H1 (cell line): ENCODE results near the gene ROR1.

Experiments used
- EP300 ChIP-seq, 2 experiments: IDR thresholded peaks; 1 replicate in 1 of 2; 2 replicates in 1 of 2; pipeline ENCODE4 v1.6.1; 2011 to 2012; ENCODE audit warnings: low read depth in 2 of 2, low read length in 2 of 2, mild to moderate bottlenecking in 2 of 2, borderline replicate concordance in 1 of 2, inconsistent platforms in 1 of 2, moderate library complexity in 1 of 2
- POLR2A ChIP-seq, 2 experiments: IDR thresholded peaks; 1 replicate in 1 of 2; 2 replicates in 1 of 2; pipeline ENCODE4 v1.6.1; 2011; ENCODE audit warnings: low read depth in 2 of 2, low read length in 2 of 2, mild to moderate bottlenecking in 2 of 2; ENCODE audit errors: control extremely low read depth in 1 of 2
- TF ChIP-seq, protein P1 (sequence below), 3 experiments: IDR thresholded peaks; 1 replicate in 2 of 3; 2 replicates in 1 of 3; pipeline versions ENCODE4 v1.5.1 to v1.6.1; 2011; ENCODE audit warnings: low read length in 3 of 3, mild to moderate bottlenecking in 3 of 3, inconsistent platforms in 2 of 3, low read depth in 1 of 3, moderate library complexity in 1 of 3; ENCODE audit not compliant: insufficient read depth in 1 of 3; ENCODE audit errors: control extremely low read depth in 1 of 3

DNA sequence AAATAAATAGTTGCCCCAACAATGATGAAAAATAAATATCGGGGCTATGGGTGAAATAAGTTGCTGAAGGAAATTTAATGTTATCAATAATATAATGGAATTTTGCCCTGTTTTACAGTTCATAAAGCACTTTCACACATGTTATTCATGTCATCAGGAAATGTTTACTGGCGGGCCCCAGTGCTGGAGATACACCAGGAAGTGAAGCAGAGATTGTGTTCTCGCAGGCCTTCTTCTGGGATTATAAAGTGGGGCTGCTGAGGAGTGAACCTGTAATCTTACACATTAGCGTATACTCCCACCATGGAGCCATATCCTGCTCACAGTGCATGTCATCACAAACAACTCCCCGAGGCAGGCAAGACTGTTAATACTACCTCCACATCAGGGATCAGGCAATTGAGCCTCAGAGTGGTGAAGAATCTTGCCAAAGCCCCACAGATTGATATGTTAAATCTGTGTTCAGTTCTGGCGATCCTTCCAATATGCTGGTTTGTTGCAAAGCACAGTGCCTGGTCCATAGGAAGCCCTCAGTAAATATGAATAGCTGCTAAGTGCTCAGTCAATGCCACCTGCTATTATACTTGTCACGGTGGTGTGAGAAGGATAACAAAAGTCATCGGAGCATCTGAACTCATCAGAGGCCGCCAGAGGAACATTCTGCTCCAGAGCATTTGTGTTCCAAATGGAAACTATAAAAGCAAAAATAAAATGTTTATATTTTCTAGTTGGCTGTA is 325.2 kb downstream of the ROR1 start:
- TF ChIP-seq EP300 (IDR thresholded peaks at IDR 0.05; ENCODE audit: borderline replicate concordance in 1 of 2, low read depth in 2 of 2, low read length in 2 of 2) (no peak), POLR2A (IDR thresholded peaks at IDR 0.05; ENCODE audit: control extremely low read depth in 1 of 2, low read depth in 2 of 2, low read length in 2 of 2) (no peak)
- TF ChIP-seq, protein P1, sequence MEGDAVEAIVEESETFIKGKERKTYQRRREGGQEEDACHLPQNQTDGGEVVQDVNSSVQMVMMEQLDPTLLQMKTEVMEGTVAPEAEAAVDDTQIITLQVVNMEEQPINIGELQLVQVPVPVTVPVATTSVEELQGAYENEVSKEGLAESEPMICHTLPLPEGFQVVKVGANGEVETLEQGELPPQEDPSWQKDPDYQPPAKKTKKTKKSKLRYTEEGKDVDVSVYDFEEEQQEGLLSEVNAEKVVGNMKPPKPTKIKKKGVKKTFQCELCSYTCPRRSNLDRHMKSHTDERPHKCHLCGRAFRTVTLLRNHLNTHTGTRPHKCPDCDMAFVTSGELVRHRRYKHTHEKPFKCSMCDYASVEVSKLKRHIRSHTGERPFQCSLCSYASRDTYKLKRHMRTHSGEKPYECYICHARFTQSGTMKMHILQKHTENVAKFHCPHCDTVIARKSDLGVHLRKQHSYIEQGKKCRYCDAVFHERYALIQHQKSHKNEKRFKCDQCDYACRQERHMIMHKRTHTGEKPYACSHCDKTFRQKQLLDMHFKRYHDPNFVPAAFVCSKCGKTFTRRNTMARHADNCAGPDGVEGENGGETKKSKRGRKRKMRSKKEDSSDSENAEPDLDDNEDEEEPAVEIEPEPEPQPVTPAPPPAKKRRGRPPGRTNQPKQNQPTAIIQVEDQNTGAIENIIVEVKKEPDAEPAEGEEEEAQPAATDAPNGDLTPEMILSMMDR (IDR thresholded peaks at IDR 0.05; ENCODE audit: control extremely low read depth in 1 of 3, insufficient read depth in 1 of 3, low read depth in 1 of 3, low read length in 3 of 3): no peak
